Upper lobe of right lung (tissue), 1 donor: ENCODE measurements around the gene C13orf42. TPM values are rescaled to one million over a fixed set of nuclear protein-coding genes. Genes with fewer than 3 reads are reported as not detected.

Source experiments
- ATAC-seq: fragments of 200-7000 bp; cut with Tn5 transposase; one replicate; pipeline ENCODE4 v1.9.1; 2020; ENCODE audit warnings: mild to moderate bottlenecking, moderate library complexity
- DNase-seq: peaks from one replicate; pipeline ENCODE4 v3.0.0-alpha.2; 2020
- H3K27ac ChIP-seq: fragments of 200-600 bp; one replicate; pipeline ENCODE4 v1.8.0; 2022
- H3K27me3 ChIP-seq: fragments of 200-600 bp; one replicate; pipeline ENCODE4 v1.8.0; 2022; ENCODE audit warnings: mild to moderate bottlenecking
- H3K36me3 ChIP-seq: fragments of 200-600 bp; one replicate; pipeline ENCODE4 v1.8.0; 2022
- H3K4me1 ChIP-seq: fragments of 200-600 bp; one replicate; pipeline ENCODE4 v1.8.0; 2022
- H3K4me3 ChIP-seq: fragments of 200-600 bp; one replicate; pipeline ENCODE4 v1.8.0; 2022; ENCODE audit warnings: mild to moderate bottlenecking
- H3K9me3 ChIP-seq: fragments of 200-600 bp; one replicate; pipeline ENCODE4 v1.8.0; 2022
- CTCF ChIP-seq: fragments of 200-600 bp; IDR thresholded peaks from one replicate; pipeline ENCODE4 v1.8.0; 2022; ENCODE audit warnings: antibody characterized with exemption
- intact Hi-C: fragments of 100-400 bp; cut with DNase I; formaldehyde crosslinking; loops from one replicate; pipeline ENCODE4 v1.11.0; 2022
- total RNA-seq: library from RNA; stranded (reverse); fragmentation: NEBNext Ultra II Directional; extraction: Animal tissue kit (Norgen Biotek cat#: 25700); gene quantifications from one replicate; pipeline ENCODE4 v1.2.1, GENCODE V29; 2021
- donor health status: DM: no; HTN: yes; CAD: no; lungs with severe emphysema.

The C13orf42 gene
- total RNA-seq, 1 donor from 2014 or later, result not detected

GRCh38 chr13:51035978-51036377 lies 75.1 kb downstream of the C13orf42 start:
- H3K4me3 ChIP-seq, result no peak overlapping the region
- TF ChIP-seq CTCF, result no peak
- ATAC-seq, result no peak
- no peak for DNase-seq
- no peaks in the 10 kb centered on the region for H3K27me3 ChIP-seq
- no peaks in the 10 kb centered on the region for H3K36me3 ChIP-seq
- H3K27ac ChIP-seq, result no peak overlapping the region
- intact Hi-C loops, result no loop called here
- H3K9me3 ChIP-seq, result no peaks in the 10 kb centered on the region
- no peaks in the 10 kb centered on the region for H3K4me1 ChIP-seq

GRCh38 chr13:51035469-51035868 lies 75.6 kb downstream of the C13orf42 start:
- Histone ChIP-seq H3K27ac (no peak overlapping the region), H3K36me3 (no peaks in the 10 kb centered on the region), H3K9me3 (no peaks in the 10 kb centered on the region), H3K4me1 (no peaks in the 10 kb centered on the region), H3K27me3 (no peaks in the 10 kb centered on the region), H3K4me3 (no peak overlapping the region)
- no peak for TF ChIP-seq CTCF
- no peak for ATAC-seq
- DNase-seq, result no peak
- intact Hi-C loops, result no loop called here

- Histone ChIP-seq H3K4me3 (no peak overlapping the region), H3K27me3 (no peaks in the 10 kb centered on the region), H3K4me1 (no peaks in the 10 kb centered on the region), H3K36me3 (no peaks in the 10 kb centered on the region), H3K27ac (no peak overlapping the region), H3K9me3 (no peaks in the 10 kb centered on the region)
- TF ChIP-seq CTCF, result no peak
- no peak for DNase-seq
- intact Hi-C loops, result no loop called here
- ATAC-seq, result no peak
Measured at GRCh38 chr13:51034906-51035305, 76.2 kb downstream of the C13orf42 start.

DNA sequence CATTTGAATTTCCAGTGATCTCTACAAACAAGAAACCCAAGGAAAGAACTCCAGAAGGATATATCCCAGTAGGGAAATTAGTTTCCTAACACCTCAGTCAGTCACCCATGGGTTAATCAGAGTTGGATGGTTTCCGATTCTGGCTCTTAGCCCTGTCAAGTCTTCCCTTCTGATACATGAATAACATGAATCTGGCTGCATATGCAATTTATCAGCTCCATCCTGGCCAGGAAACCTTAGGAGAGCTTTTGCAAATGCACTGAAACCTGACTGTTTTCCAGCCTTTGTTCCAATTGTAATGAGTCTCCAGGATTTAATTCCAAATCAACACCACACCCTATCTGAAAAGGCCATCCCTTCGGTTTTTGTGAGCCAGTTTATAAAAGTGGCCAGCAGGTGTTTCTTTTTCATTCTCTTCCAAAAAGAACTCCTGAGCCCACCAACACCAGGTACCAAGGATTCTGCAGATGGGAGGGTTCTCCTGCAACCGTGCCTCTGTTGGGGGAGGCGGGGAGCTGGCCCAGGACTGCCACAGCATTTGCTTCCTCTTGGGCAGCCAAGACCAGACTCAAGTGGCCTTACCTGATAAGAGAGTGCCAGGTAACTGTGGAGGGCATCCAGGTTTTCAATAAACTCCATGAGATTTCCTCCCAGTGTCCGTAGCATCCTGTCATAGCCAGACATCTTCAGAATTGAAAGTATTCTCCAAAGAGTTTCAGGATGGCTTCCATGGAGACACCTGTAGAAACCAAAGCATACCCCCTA lies 77.5 kb downstream of the C13orf42 start:
- intact Hi-C loops, result no loop called here
- Histone ChIP-seq H3K36me3 (no peaks in the 10 kb centered on the region), H3K4me3 (no peak overlapping the region), H3K4me1 (no peaks in the 10 kb centered on the region), H3K27me3 (no peaks in the 10 kb centered on the region), H3K27ac (no peak overlapping the region), H3K9me3 (no peaks in the 10 kb centered on the region)
- DNase-seq (no peak), ATAC-seq (peak; percentile 49)
- no peak for TF ChIP-seq CTCF

DNA sequence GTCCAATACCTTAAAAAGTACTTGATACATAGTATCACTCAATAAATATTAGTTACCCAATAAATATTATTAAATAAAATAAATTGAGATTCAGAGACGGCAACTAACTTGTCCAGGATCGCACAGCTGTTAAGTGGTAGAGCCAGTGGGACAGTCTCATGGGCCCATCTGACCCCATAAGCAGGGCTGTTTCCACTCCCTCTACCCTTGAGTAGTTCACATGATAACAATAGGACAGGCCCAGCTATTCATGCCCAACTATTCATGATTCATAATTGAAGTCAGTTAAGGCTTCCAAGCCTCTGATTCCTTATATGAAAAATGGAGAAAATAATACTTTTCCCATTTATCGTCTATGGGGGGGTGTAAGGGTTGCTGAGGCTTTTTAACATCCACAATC lies 78.2 kb downstream of the C13orf42 start:
- intact Hi-C loops, result no loop called here
- Histone ChIP-seq H3K4me3 (no peak overlapping the region), H3K36me3 (no peaks in the 10 kb centered on the region), H3K27me3 (no peaks in the 10 kb centered on the region), H3K4me1 (no peaks in the 10 kb centered on the region), H3K27ac (no peak overlapping the region), H3K9me3 (no peaks in the 10 kb centered on the region)
- no peak for TF ChIP-seq CTCF
- DNase-seq (no peak), ATAC-seq (no peak)

Other genes starting within 250 kb of the C13orf42 start
- gene RNASEH2B, start 201.5 kb downstream of the C13orf42 start, total RNA-seq, result 46.5 TPM
- gene FAM124A, start 111.1 kb upstream of the C13orf42 start, total RNA-seq, result 3.9 TPM
- not detected for gene SERPINE3, start 228.4 kb upstream of the C13orf42 start, total RNA-seq